Measurements from ENCODE around the gene GEMIN8.

The GEMIN8 gene

DNA sequence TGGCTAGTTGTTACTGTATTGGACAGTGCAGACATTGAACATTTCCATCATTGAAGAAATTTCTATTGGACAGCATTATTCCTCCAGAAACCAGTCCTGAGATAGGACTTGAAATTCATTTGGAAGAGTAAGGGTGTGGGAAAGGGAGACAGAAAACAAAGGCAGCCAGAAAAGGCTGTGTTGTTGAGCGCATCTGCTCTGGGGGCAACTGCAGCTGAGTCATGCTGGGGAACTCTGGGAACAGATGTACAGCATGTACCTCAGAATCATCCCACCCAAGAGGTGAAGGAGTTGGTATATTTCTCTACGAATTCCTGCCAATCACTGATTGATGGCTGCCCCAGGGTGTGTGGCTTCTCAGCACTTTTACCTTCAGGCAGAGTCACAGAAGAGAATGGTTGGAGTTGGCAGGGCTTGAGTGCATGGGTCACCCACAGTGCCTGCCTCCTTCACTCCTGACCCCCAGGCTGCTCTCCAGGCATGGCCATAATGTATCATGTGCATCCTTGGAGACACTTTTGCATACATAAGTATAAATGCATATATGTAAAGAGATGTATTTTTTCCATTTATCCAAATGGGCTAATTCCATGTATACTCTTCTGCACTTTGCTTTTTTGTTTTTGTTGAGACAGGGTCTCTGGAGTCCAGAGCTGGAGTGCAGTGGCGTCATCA is 39.4 kb downstream of the GEMIN8 start:
- no peak overlapping the region for H3K4me3 ChIP-seq (ENCODE audit: low read depth, low read length)
- no peak for DNase-seq (ENCODE audit: low read depth)
- TF ChIP-seq, protein P1, sequence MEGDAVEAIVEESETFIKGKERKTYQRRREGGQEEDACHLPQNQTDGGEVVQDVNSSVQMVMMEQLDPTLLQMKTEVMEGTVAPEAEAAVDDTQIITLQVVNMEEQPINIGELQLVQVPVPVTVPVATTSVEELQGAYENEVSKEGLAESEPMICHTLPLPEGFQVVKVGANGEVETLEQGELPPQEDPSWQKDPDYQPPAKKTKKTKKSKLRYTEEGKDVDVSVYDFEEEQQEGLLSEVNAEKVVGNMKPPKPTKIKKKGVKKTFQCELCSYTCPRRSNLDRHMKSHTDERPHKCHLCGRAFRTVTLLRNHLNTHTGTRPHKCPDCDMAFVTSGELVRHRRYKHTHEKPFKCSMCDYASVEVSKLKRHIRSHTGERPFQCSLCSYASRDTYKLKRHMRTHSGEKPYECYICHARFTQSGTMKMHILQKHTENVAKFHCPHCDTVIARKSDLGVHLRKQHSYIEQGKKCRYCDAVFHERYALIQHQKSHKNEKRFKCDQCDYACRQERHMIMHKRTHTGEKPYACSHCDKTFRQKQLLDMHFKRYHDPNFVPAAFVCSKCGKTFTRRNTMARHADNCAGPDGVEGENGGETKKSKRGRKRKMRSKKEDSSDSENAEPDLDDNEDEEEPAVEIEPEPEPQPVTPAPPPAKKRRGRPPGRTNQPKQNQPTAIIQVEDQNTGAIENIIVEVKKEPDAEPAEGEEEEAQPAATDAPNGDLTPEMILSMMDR (IDR thresholded peaks at IDR 0.05; ENCODE audit: control insufficient read depth, extremely low read depth, insufficient read depth) = no peak

DNA sequence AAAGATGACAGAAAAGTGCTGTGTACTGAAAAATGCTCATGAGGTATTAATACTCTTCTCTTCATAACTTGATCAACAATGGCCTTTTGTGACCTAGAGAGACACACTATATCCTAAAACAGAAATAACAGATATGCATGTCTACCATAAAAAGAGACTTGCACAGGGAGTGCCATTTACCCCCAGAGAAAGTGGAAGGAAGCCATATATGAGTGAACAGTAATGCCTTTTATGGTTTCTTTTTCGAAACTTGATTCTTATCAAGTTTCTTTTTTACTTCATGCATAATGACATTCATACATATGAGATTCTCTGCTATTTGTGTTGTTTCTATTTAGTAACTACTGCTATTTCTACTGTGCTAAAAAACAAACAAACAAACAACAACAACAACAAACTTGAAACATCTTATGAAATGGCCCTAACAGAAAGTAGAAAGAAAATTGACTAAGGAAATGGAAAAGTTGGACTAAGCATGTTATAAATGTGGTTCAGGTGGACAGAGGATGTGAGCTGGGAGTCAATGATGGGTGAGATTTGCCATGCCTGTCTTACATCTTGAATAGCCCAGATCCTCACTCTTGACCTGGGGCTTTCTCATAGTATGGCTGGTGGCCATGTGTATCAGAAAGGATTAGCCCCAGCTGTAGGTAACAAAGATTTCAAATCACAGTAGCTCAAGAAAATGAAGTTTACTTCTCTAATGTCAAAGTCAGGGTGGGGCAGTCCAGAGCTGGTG is 43.8 kb downstream of the GEMIN8 start:
- TF ChIP-seq, protein P1 (IDR thresholded peaks at IDR 0.05; ENCODE audit: control insufficient read depth, extremely low read depth, insufficient read depth) = no peak
- DNase-seq (ENCODE audit: low read depth) = no peak
- H3K4me3 ChIP-seq (ENCODE audit: low read depth, low read length) = no peak overlapping the region

DNA sequence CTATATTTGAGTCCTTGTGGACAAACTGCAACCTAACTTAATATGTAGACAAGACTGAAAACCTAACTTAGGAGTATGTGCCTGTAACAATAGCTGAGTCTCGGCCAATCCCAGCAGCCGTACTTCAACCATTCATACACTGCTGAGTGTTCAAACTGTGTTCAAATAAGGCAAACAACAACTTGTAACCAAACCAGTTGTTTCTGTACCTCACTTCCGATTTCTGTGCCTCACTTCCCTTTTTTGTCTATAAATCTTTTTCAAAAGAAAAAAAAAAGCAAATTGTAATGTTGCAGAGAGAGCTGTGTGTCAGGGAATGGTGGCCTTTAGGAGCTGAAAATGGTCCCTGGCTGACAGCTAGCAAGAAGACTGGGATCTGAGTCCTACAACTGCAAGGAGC is 46.0 kb downstream of the GEMIN8 start:
- no peak for DNase-seq (ENCODE audit: low read depth)
- no peak overlapping the region for H3K4me3 ChIP-seq (ENCODE audit: low read depth, low read length)
- TF ChIP-seq, protein P1 (IDR thresholded peaks at IDR 0.05; ENCODE audit: control insufficient read depth, extremely low read depth, insufficient read depth) = no peak

DNA sequence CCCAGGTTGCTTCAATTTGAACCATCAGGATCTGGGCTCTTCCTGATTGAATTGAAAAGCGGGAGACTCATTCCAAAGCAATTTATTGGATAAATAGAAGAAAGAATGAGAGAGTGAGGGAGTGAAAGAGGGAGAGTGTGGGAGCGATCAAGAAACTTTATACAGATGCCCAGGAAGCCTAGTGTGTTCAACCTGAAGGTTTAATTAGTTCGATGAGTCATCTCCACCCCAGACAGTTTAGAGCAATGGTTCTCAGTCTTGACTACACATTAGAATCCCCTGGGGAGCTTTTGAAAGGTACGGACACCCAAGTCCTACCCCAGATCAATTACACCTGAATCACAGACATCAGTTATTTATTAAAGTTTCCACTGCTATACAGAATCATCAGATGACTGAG is 61.5 kb downstream of the GEMIN8 start:
- H3K4me3 ChIP-seq (ENCODE audit: low read depth, low read length) = no peak overlapping the region
- DNase-seq (ENCODE audit: low read depth) = no peak
- TF ChIP-seq, protein P1 (IDR thresholded peaks at IDR 0.05; ENCODE audit: control insufficient read depth, extremely low read depth, insufficient read depth) = no peak

DNA sequence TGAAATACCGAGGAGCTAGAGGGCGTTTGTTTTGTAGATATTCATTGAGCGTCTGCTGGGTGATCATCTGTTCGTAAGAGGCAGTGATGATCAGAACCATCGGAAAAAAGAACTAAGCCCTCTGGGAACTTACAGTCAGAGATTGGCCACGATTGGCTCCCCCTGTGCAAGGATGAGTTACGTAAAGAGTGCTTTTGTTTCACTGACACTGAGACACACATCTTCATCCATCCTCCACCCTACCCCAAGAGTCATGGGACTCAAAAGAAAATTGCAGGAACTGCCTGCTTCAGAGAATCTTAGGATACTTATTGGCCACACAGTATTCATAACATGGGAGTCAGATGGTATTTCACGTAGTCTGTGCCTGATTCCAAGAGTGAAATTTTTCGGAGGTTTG is 62.1 kb downstream of the GEMIN8 start:
- no peak for DNase-seq (ENCODE audit: low read depth)
- no peak overlapping the region for H3K4me3 ChIP-seq (ENCODE audit: low read depth, low read length)
- TF ChIP-seq, protein P1 (IDR thresholded peaks at IDR 0.05; ENCODE audit: control insufficient read depth, extremely low read depth, insufficient read depth) = no peak

DNA sequence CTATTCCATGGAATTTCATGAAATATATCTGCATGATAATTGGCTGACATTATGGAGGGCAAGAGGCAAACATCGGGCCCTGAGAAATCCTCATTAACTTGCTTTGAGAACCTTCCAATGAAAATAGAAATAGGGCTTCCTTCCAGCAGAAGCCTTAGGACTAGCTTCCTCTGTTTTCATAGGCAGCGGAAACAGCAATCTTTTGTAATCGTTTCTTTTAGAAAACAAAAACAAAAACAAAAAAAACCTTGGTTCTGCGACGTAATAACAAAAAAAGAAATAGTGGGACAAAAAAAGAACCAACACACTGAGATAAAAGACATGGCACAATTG is 62.9 kb downstream of the GEMIN8 start:
- DNase-seq (ENCODE audit: low read depth) = no peak
- H3K4me3 ChIP-seq (ENCODE audit: low read depth, low read length) = no peak overlapping the region
- TF ChIP-seq, protein P1 (IDR thresholded peaks at IDR 0.05; ENCODE audit: control insufficient read depth, extremely low read depth, insufficient read depth) = no peak
